ENCODE measurements around the gene MAP4K3.
"Not testable (repeated sequence)": the region's sequence is repeated elsewhere in the genome, so short reads cannot be mapped to it uniquely, and the experiment has no call there.

The MAP4K3 gene

DNA sequence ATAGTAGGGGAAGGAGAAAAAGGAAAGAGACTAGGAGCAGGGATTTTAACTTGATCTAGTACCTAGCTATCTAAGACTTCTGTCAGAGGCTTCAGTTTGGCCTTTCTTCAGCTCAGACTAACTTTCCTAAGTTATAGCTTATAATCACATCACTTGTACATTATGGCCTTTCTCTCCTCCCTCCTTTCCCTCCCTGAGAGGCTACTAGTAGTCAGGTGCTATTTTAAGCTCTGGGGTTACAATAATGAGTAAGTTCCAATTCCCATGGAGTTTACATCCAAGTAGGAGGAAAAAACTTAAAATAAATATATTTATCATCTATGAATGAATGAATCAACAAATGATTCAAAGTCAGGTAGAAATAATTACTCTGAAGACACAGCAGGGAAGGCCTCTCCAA is 102.6 kb downstream of the MAP4K3 start:
- no peak overlapping the region for H3K4me3 ChIP-seq (ENCODE audit: low read depth, low read length)
- DNase-seq, result no peak
- no peaks in the 10 kb centered on the region for H3K9me3 ChIP-seq
- no peaks in the 10 kb centered on the region for H3K4me1 ChIP-seq
- TF ChIP-seq, protein P1, sequence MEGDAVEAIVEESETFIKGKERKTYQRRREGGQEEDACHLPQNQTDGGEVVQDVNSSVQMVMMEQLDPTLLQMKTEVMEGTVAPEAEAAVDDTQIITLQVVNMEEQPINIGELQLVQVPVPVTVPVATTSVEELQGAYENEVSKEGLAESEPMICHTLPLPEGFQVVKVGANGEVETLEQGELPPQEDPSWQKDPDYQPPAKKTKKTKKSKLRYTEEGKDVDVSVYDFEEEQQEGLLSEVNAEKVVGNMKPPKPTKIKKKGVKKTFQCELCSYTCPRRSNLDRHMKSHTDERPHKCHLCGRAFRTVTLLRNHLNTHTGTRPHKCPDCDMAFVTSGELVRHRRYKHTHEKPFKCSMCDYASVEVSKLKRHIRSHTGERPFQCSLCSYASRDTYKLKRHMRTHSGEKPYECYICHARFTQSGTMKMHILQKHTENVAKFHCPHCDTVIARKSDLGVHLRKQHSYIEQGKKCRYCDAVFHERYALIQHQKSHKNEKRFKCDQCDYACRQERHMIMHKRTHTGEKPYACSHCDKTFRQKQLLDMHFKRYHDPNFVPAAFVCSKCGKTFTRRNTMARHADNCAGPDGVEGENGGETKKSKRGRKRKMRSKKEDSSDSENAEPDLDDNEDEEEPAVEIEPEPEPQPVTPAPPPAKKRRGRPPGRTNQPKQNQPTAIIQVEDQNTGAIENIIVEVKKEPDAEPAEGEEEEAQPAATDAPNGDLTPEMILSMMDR (IDR thresholded peaks at IDR 0.05; ENCODE audit: low read depth, low read length), result no peak
- no peaks in the 10 kb centered on the region for H3K27me3 ChIP-seq
- no peaks in the 10 kb centered on the region for H3K36me3 ChIP-seq

DNA sequence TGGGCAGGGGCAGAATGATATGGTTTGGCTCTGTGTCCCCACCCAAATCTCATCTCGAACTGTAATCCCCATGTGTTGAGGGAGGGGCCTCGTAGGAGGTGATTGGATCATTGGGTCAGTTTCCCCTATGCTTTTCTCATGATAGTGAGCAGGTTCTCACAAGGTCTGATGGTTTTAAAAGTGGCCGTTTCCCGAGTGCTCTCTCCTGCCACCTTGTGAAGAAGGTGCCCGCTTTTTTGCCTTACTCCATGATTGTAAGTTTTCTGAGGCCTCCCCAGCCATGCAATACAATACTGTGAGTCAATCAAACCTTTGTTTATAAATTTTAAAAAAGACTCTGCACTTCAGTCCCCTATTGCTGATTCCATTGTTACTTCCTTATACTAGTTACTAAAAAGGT is 110.4 kb downstream of the MAP4K3 start:
- Histone ChIP-seq H3K4me3 (ENCODE audit: low read depth, low read length) (no peak overlapping the region), H3K9me3 (no peaks in the 10 kb centered on the region), H3K4me1 (no peaks in the 10 kb centered on the region), H3K36me3 (peaks cover 4% of the 10 kb centered on the region), H3K27me3 (no peaks in the 10 kb centered on the region)
- TF ChIP-seq, protein P1 (IDR thresholded peaks at IDR 0.05; ENCODE audit: low read depth, low read length), result peak; percentile 21; the same call in 1 of the 2 replicates
- no peak for DNase-seq

DNA sequence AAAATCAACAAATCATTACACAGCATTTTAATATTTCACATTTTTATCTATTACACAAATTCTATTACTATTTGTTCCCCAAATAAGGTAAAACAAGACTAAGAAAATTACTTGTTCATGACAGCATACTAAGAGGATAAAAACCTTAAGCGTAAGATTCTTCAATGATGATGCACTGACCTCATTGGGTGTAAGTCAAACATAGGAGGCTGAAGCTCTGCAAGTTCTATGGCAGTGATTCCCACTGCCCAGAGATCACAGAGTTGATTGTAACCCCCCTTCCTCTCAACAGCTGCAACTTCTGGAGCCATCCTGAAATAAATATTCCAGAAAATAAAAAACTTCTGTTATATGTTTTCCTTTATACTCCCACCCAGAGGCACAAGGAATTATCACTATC is 111.1 kb downstream of the MAP4K3 start:
- Histone ChIP-seq H3K36me3 (peaks cover 4% of the 10 kb centered on the region), H3K27me3 (no peaks in the 10 kb centered on the region), H3K4me3 (ENCODE audit: low read depth, low read length) (no peak overlapping the region), H3K9me3 (no peaks in the 10 kb centered on the region), H3K4me1 (no peaks in the 10 kb centered on the region)
- no peak for DNase-seq
- TF ChIP-seq, protein P1 (IDR thresholded peaks at IDR 0.05; ENCODE audit: low read depth, low read length), result no peak

DNA sequence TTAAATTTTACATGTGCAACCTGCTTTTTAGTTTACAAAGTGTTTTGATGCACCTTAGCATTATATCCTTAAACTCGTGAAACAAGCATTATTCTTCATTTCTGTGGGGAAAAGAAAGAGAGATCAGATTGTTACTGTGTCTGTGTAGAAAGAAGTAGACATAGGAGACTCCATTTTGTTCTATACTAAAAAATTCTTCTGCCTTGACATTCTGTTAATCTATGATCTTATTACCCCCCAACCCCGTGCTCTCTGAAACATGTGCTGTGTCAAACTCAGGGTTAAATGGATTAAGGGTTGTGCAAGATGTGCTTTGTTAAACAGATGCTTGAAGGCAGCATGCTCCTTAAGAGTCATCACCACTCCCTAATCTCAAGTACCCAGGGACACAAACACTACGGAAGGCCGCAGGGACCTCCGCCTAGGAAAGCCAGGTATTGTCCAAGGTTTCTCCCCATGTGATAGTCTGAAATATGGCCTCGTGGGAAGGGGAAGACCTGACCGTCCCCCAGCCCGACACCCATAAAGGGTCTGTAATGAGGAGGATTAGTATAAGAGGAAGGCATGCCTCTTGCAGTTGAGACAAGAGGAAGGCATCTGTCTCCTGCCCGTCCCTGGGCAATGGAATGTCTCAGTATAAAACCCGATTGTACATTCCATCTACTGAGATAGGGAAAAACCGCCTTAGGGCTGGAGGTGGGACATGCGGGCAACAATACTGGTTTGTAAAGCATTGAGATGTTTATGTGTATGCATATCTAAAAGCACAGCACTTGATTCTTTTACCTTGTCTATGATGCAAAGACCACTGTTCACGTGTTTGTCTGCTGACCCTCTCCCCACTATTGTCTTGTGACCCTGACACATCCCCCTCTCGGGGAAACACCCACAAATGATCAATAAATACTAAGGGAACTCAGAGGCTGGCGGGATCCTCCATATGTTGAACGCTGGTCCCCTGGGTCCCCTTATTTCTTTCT is 115.7 kb downstream of the MAP4K3 start:
- H3K4me3 ChIP-seq (ENCODE audit: low read depth, low read length); DNase-seq; H3K4me1 ChIP-seq; H3K27me3 ChIP-seq; H3K36me3 ChIP-seq; H3K9me3 ChIP-seq: not testable (repeated sequence)

DNA sequence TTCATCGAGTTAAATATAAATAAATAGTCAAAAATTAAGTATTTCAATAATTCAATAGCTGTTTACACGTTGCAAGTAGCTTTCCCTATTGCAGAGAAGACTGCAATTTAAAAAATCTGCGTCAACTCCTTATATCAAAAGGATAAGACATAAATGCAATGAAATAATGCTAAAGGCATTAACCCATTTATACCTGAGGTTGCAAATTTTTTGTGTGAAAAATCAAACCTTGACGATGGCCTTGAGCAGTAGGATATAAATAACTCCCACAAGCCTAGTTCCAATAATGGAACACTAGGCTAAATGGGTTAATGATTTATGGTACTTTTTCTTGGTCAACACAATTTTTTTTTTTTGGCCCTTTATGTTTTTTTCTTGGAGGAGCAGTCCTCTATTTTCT is 116.9 kb downstream of the MAP4K3 start:
- TF ChIP-seq, protein P1 (IDR thresholded peaks at IDR 0.05; ENCODE audit: low read depth, low read length), result no peak
- DNase-seq, result no peak
- Histone ChIP-seq H3K36me3 (peaks cover under 1% of the 10 kb centered on the region; the same call in 1 of the 2 replicates), H3K4me1 (no peaks in the 10 kb centered on the region), H3K27me3 (no peaks in the 10 kb centered on the region), H3K4me3 (ENCODE audit: low read depth, low read length) (no peak overlapping the region), H3K9me3 (no peaks in the 10 kb centered on the region)

DNA sequence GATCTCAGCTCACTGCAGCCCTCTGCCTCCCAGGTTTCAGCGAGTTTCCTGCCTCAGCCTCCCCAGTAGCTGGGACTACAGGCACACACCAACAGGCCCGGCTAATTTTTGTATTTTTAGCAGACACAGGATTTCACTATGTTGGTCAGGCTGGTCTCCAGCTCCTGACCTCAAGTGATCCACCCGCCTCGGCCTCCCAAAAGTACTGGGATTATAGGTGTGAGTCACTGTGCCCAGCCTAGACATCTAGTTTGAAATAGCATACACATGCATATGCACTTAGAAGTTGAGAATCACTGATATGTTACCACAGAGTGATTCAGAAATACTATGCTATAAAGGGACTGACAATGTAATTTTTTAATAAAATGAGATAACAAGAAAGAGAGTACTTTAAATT is 123.5 kb downstream of the MAP4K3 start:
- H3K9me3 ChIP-seq, result no peaks in the 10 kb centered on the region
- TF ChIP-seq, protein P1 (IDR thresholded peaks at IDR 0.05; ENCODE audit: low read depth, low read length), result no peak
- peaks cover 6% of the 10 kb centered on the region for H3K36me3 ChIP-seq
- no peak for DNase-seq
- no peak overlapping the region for H3K4me3 ChIP-seq (ENCODE audit: low read depth, low read length)
- H3K27me3 ChIP-seq, result no peaks in the 10 kb centered on the region
- H3K4me1 ChIP-seq, result no peaks in the 10 kb centered on the region
